PC-9 (cell line): ENCODE data around the gene LNX1. TPM values are rescaled to one million over a fixed set of nuclear protein-coding genes. Genes with fewer than 3 reads are reported as not detected.

Experiments
- BruUV-seq: library from RNA; stranded (reverse); fragments of 400-500 nt; replicated peaks from 2 replicates; lab custom pipeline; 2021; lab: Mats Ljungman, UMichigan
- CTCF ChIA-PET: fragments of 300-600 bp; sonication (Branson Sonifier 250); formaldehyde crosslinking; loops from one replicate; lab custom pipeline; 2022; ENCODE audit warnings: antibody characterized with exemption; lab: Charles Lee
- POLR2A ChIA-PET: fragments of 300-600 bp; sonication (Branson Sonifier 250); formaldehyde crosslinking; loops from one replicate; lab custom pipeline; 2022; ENCODE audit warnings: antibody characterized with exemption; ENCODE audit not compliant: unreplicated experiment; lab: Charles Lee
- DNase-seq, 2 experiments: peaks; one replicate each; pipeline versions ENCODE4 v3.0.0 to v3.0.0-alpha.2; 2015 to 2022; ENCODE audit warnings: mixed read lengths in 1 of 2
- H2AFZ ChIP-seq: fragments of 200-600 bp; sonication (generic); 2 replicates; pipeline ENCODE4 v1.8.1; 2017; ENCODE audit warnings: antibody characterized with exemption
- H3F3A ChIP-seq: fragments of 200-600 bp; sonication (generic); 2 replicates; pipeline ENCODE4 v1.8.1; 2017; ENCODE audit warnings: antibody characterized with exemption, mild to moderate bottlenecking, low read depth; ENCODE audit not compliant: insufficient read depth
- H3K27ac ChIP-seq: fragments of 200-600 bp; sonication (generic); 2 replicates; pipeline ENCODE4 v1.6.1; 2016; ENCODE audit warnings: mixed run types
- H3K27me3 ChIP-seq: fragments of 200-600 bp; sonication (generic); 2 replicates; pipeline ENCODE4 v1.6.1; 2016; ENCODE audit warnings: low read depth, mixed run types; ENCODE audit not compliant: insufficient read depth
- H3K36me3 ChIP-seq: fragments of 200-600 bp; sonication (generic); 2 replicates; pipeline ENCODE4 v1.6.1; 2016; ENCODE audit warnings: low read depth, mixed run types
- H3K4me1 ChIP-seq: fragments of 200-600 bp; sonication (generic); replicated peaks from 2 replicates; pipeline ENCODE4 v1.6.1; 2016; ENCODE audit warnings: mixed run types; ENCODE audit not compliant: insufficient read depth
- H3K4me2 ChIP-seq: fragments of 200-600 bp; sonication (generic); 2 replicates; pipeline ENCODE4 v1.6.1; 2017; ENCODE audit warnings: mixed run types
- H3K4me3 ChIP-seq: fragments of 200-600 bp; sonication (generic); 2 replicates; pipeline ENCODE4 v1.6.1; 2016; ENCODE audit warnings: mixed run types
- H3K79me2 ChIP-seq: fragments of 200-600 bp; sonication (generic); 2 replicates; pipeline ENCODE4 v1.6.1; 2017; ENCODE audit warnings: low read depth, mixed run types
- H3K9me2 ChIP-seq: fragments of 200-600 bp; sonication (generic); 2 replicates; pipeline ENCODE4 v1.8.1; 2017; ENCODE audit warnings: mild to moderate bottlenecking; ENCODE audit not compliant: insufficient read depth
- H3K9me3 ChIP-seq: fragments of 200-600 bp; sonication (generic); 2 replicates; pipeline ENCODE4 v1.8.1; 2016; ENCODE audit warnings: low read depth; ENCODE audit not compliant: insufficient read depth
- H4K20me1 ChIP-seq: fragments of 200-600 bp; sonication (generic); 2 replicates; pipeline ENCODE4 v1.8.1; 2017; ENCODE audit not compliant: insufficient read depth
- CTCF ChIP-seq: fragments of 200-600 bp; sonication (generic); conservative IDR thresholded peaks from 2 replicates; pipeline ENCODE4 v1.6.1; 2017; ENCODE audit warnings: mixed run types, antibody characterized with exemption, mild to moderate bottlenecking, moderate library complexity
- EZH2 ChIP-seq: fragments of 200-600 bp; sonication (generic); IDR thresholded peaks from 2 replicates; pipeline ENCODE4 v1.8.0; 2017; ENCODE audit warnings: antibody characterized with exemption, low read depth
- intact Hi-C: fragments of 100-400 bp; cut with micrococcal nuclease; formaldehyde crosslinking; loops from one replicate; pipeline ENCODE4 v1.10.0; 2022; ENCODE audit not compliant: unreplicated experiment
- total RNA-seq: library from RNA; stranded (reverse); gene quantifications from 2 replicates; pipeline ENCODE4 v1.2.3, GENCODE V29; 2021

Gene LNX1
- total RNA-seq, 1 experiment from 2014 or later: 3.4 TPM

- Histone ChIP-seq H3K79me2 (no peaks in the 10 kb centered on the region), H4K20me1 (no peaks in the 10 kb centered on the region), H3K4me1 (peaks cover 11% of the 10 kb centered on the region), H3F3A (0 out of 2 replicates have a peak, but pooled peaks cover 5% of the 10 kb centered on the region), H3K9me3 (no peaks in the 10 kb centered on the region), H2AFZ (no peak overlapping the region), H3K4me2 (no peak overlapping the region), H3K27me3 (no peaks in the 10 kb centered on the region), H3K4me3 (no peak overlapping the region), H3K9me2 (no peaks in the 10 kb centered on the region), H3K36me3 (no peaks in the 10 kb centered on the region), H3K27ac (no peak overlapping the region)
- no peak for DNase-seq
- no TSS peak for BruUV-seq
- TF ChIP-seq CTCF (no peak), EZH2 (no peak)
- intact Hi-C loops: no loop called here
- ChIA-PET CTCF (no interaction called here), POLR2A (no interaction called here)
These were observed 109.7 kb downstream of the LNX1 start for GRCh38 chr4:53481586-53481985.

GRCh38 chr4:53480909-53481308 lies 110.4 kb downstream of the LNX1 start:
- no peak for TF ChIP-seq EZH2
- no peak for TF ChIP-seq CTCF
- Histone ChIP-seq H3K4me3 (no peak overlapping the region), H3K9me3 (no peaks in the 10 kb centered on the region), H3K4me2 (no peak overlapping the region), H2AFZ (no peak overlapping the region), H3K4me1 (peaks cover 11% of the 10 kb centered on the region), H4K20me1 (no peaks in the 10 kb centered on the region), H3K27ac (no peak overlapping the region), H3K36me3 (no peaks in the 10 kb centered on the region), H3K9me2 (no peaks in the 10 kb centered on the region), H3K79me2 (no peaks in the 10 kb centered on the region), H3K27me3 (no peaks in the 10 kb centered on the region), H3F3A (0 out of 2 replicates have a peak, but pooled peaks cover 5% of the 10 kb centered on the region)
- DNase-seq: no peak
- intact Hi-C loops: no loop called here
- CTCF ChIA-PET: no interaction called here
- BruUV-seq: no TSS peak
- POLR2A ChIA-PET: no interaction called here

GRCh38 chr4:53479736-53480525 lies 111.4 kb downstream of the LNX1 start:
- POLR2A ChIA-PET: interaction anchor here (0.6 kb wide), 1 partner anchor 41 kb away, joined by 5 read pairs; no protein-coding TSS in a partner anchor
- Histone ChIP-seq H3F3A (0 out of 2 replicates have a peak, but pooled peaks cover 5% of the 10 kb centered on the region), H3K4me2 (no peak overlapping the region), H3K9me3 (no peaks in the 10 kb centered on the region), H3K4me3 (no peak overlapping the region), H3K4me1 (peaks cover 11% of the 10 kb centered on the region), H2AFZ (no peak overlapping the region), H3K27me3 (no peaks in the 10 kb centered on the region), H3K79me2 (no peaks in the 10 kb centered on the region), H4K20me1 (no peaks in the 10 kb centered on the region), H3K9me2 (no peaks in the 10 kb centered on the region), H3K27ac (peak overlapping the region; percentile 49; the same call in 1 of the 2 replicates), H3K36me3 (no peaks in the 10 kb centered on the region)
- TF ChIP-seq EZH2 (no peak), CTCF (no peak)
- DNase-seq: no peak
- no TSS peak for BruUV-seq
- CTCF ChIA-PET: interaction anchor here (0.6 kb wide), 1 partner anchor 795 kb away, joined by 3 read pairs; no protein-coding TSS in a partner anchor
- intact Hi-C loops: loop anchor here (10.0 kb wide), 1 partner anchor 125 kb away; no protein-coding TSS in a partner anchor
